ENCODE measurements around the gene CRYBG2.

- TF ChIP-seq MTA1 (CRISPR knock-in tag; IDR thresholded peaks at IDR 0.05; ENCODE audit: borderline replicate concordance) (no peak), JUN (CRISPR knock-in tag; IDR thresholded peaks at IDR 0.05) (no peak), REPIN1 (CRISPR knock-in tag; IDR thresholded peaks at IDR 0.05; ENCODE audit: borderline replicate concordance, low read depth) (no peak), CTCF (CRISPR knock-in tag; IDR thresholded peaks at IDR 0.05) (no peak), GABPB1 (CRISPR knock-in tag; IDR thresholded peaks at IDR 0.05) (no peak), POLR2AphosphoS5 (IDR thresholded peaks at IDR 0.05; ENCODE audit: low read depth, low read length) (no peak), TMF1 (CRISPR knock-in tag; IDR thresholded peaks at IDR 0.05; ENCODE audit: low read depth) (no peak), NR2F6 (IDR thresholded peaks at IDR 0.05) (no peak), NR2F6 (CRISPR knock-in tag; IDR thresholded peaks at IDR 0.05) (no peak), ETV6 (CRISPR knock-in tag; conservative IDR thresholded peaks at IDR 0.05) (no peak), ZMYM3 (CRISPR knock-in tag; IDR thresholded peaks at IDR 0.05) (no peak), ASH2L (IDR thresholded peaks at IDR 0.05; ENCODE audit: insufficient read length, low read depth, low read length) (no peak)
These were observed 4.6 kb downstream of the CRYBG2 start for GRCh38 chr1:26349188-26349876.
